ENCODE results near the gene TUBGCP2.
A peak's percentile ranks its signal among the peaks of the same experiment; 100 is the strongest.
"Not testable (repeated sequence)": the region's sequence is repeated elsewhere in the genome, so short reads cannot be mapped to it uniquely, and the experiment has no call there.

TUBGCP2 gene

GRCh38 chr10:133325440-133326222 lies 17.0 kb upstream of the TUBGCP2 start:
- Histone ChIP-seq H3K4me3 (ENCODE audit: low read length) (peak overlapping the region; percentile 50), H2AFZ (ENCODE audit: low read depth, low read length) (peak overlapping the region; percentile 76), H3K27me3 (ENCODE audit: insufficient read depth, low read length) (peaks cover 36% of the 10 kb centered on the region), H3K36me3 (ENCODE audit: insufficient read depth, low read length) (no peaks in the 10 kb centered on the region), H3K4me1 (ENCODE audit: insufficient read depth, low read length) (peaks cover 19% of the 10 kb centered on the region), H3K9me3 (ENCODE audit: low read length) (no peaks in the 10 kb centered on the region)

GRCh38 chr10:133324857-133325260 lies 16.2 kb upstream of the TUBGCP2 start:
- Histone ChIP-seq H3K27me3 (ENCODE audit: insufficient read depth, low read length) (peaks cover 36% of the 10 kb centered on the region), H3K9me3 (ENCODE audit: low read length) (no peaks in the 10 kb centered on the region), H3K4me1 (ENCODE audit: insufficient read depth, low read length) (peaks cover 19% of the 10 kb centered on the region), H2AFZ (ENCODE audit: low read depth, low read length) (peak overlapping the region; percentile 76), H3K36me3 (ENCODE audit: insufficient read depth, low read length) (no peaks in the 10 kb centered on the region), H3K4me3 (ENCODE audit: low read length) (peak overlapping the region; percentile 50)

GRCh38 chr10:133324198-133324792 lies 15.6 kb upstream of the TUBGCP2 start:
- Histone ChIP-seq H3K36me3 (ENCODE audit: insufficient read depth, low read length) (no peaks in the 10 kb centered on the region), H3K27me3 (ENCODE audit: insufficient read depth, low read length) (peaks cover 36% of the 10 kb centered on the region), H3K4me1 (ENCODE audit: insufficient read depth, low read length) (peaks cover 15% of the 10 kb centered on the region), H2AFZ (ENCODE audit: low read depth, low read length) (no peak overlapping the region), H3K4me3 (ENCODE audit: low read length) (peak overlapping the region; percentile 2), H3K9me3 (ENCODE audit: low read length) (no peaks in the 10 kb centered on the region)

GRCh38 chr10:133322064-133322709 lies 13.5 kb upstream of the TUBGCP2 start:
- Histone ChIP-seq H3K27me3 (ENCODE audit: insufficient read depth, low read length) (peaks cover 16% of the 10 kb centered on the region), H3K4me1 (ENCODE audit: insufficient read depth, low read length) (peaks cover 15% of the 10 kb centered on the region)
- H3K4me3 ChIP-seq (ENCODE audit: low read length); H2AFZ ChIP-seq (ENCODE audit: low read depth, low read length); H3K36me3 ChIP-seq (ENCODE audit: insufficient read depth, low read length); H3K9me3 ChIP-seq (ENCODE audit: low read length): not testable (repeated sequence)

- H3K36me3 ChIP-seq (ENCODE audit: insufficient read depth, low read length); H3K4me1 ChIP-seq (ENCODE audit: insufficient read depth, low read length); H2AFZ ChIP-seq (ENCODE audit: low read depth, low read length); H3K9me3 ChIP-seq (ENCODE audit: low read length); H3K27me3 ChIP-seq (ENCODE audit: insufficient read depth, low read length); H3K4me3 ChIP-seq (ENCODE audit: low read length): not testable (repeated sequence)
Observed at GRCh38 chr10:133320852-133321422, 12.3 kb upstream of the TUBGCP2 start.

GRCh38 chr10:133318494-133319127 lies 9.9 kb upstream of the TUBGCP2 start:
- Histone ChIP-seq H3K4me1 (ENCODE audit: insufficient read depth, low read length) (no peaks in the 10 kb centered on the region), H3K36me3 (ENCODE audit: insufficient read depth, low read length) (no peaks in the 10 kb centered on the region), H2AFZ (ENCODE audit: low read depth, low read length) (no peak overlapping the region), H3K9me3 (ENCODE audit: low read length) (no peaks in the 10 kb centered on the region), H3K4me3 (ENCODE audit: low read length) (peak overlapping the region; percentile 52), H3K27me3 (ENCODE audit: insufficient read depth, low read length) (no peaks in the 10 kb centered on the region)

GRCh38 chr10:133316732-133317131 lies 8.1 kb upstream of the TUBGCP2 start:
- H3K27me3 ChIP-seq (ENCODE audit: insufficient read depth, low read length): no peaks in the 10 kb centered on the region
- no peaks in the 10 kb centered on the region for H3K4me1 ChIP-seq (ENCODE audit: insufficient read depth, low read length)
- no peak overlapping the region for H3K4me3 ChIP-seq (ENCODE audit: low read length)
- H2AFZ ChIP-seq (ENCODE audit: low read depth, low read length): no peak overlapping the region
- H3K36me3 ChIP-seq (ENCODE audit: insufficient read depth, low read length): peaks cover 5% of the 10 kb centered on the region
- H3K9me3 ChIP-seq (ENCODE audit: low read length): no peaks in the 10 kb centered on the region

- no peaks in the 10 kb centered on the region for H3K4me1 ChIP-seq (ENCODE audit: insufficient read depth, low read length)
- no peak overlapping the region for H2AFZ ChIP-seq (ENCODE audit: low read depth, low read length)
- H3K9me3 ChIP-seq (ENCODE audit: low read length): no peaks in the 10 kb centered on the region
- no peak overlapping the region for H3K4me3 ChIP-seq (ENCODE audit: low read length)
- no peaks in the 10 kb centered on the region for H3K27me3 ChIP-seq (ENCODE audit: insufficient read depth, low read length)
- peaks cover 10% of the 10 kb centered on the region for H3K36me3 ChIP-seq (ENCODE audit: insufficient read depth, low read length)
Observed at GRCh38 chr10:133316266-133316665, 7.6 kb upstream of the TUBGCP2 start.

- no peaks in the 10 kb centered on the region for H3K27me3 ChIP-seq (ENCODE audit: insufficient read depth, low read length)
- no peak overlapping the region for H2AFZ ChIP-seq (ENCODE audit: low read depth, low read length)
- H3K9me3 ChIP-seq (ENCODE audit: low read length): no peaks in the 10 kb centered on the region
- peaks cover 10% of the 10 kb centered on the region for H3K36me3 ChIP-seq (ENCODE audit: insufficient read depth, low read length)
- no peak overlapping the region for H3K4me3 ChIP-seq (ENCODE audit: low read length)
- H3K4me1 ChIP-seq (ENCODE audit: insufficient read depth, low read length): no peaks in the 10 kb centered on the region
Observed at GRCh38 chr10:133315847-133316246, 7.2 kb upstream of the TUBGCP2 start.

- H3K4me3 ChIP-seq (ENCODE audit: low read length): no peak overlapping the region
- H2AFZ ChIP-seq (ENCODE audit: low read depth, low read length): no peak overlapping the region
- no peaks in the 10 kb centered on the region for H3K4me1 ChIP-seq (ENCODE audit: insufficient read depth, low read length)
- H3K9me3 ChIP-seq (ENCODE audit: low read length): no peaks in the 10 kb centered on the region
- peaks cover 18% of the 10 kb centered on the region for H3K36me3 ChIP-seq (ENCODE audit: insufficient read depth, low read length)
- H3K27me3 ChIP-seq (ENCODE audit: insufficient read depth, low read length): no peaks in the 10 kb centered on the region
Observed at GRCh38 chr10:133314911-133315310, 6.2 kb upstream of the TUBGCP2 start.

- H2AFZ ChIP-seq (ENCODE audit: low read depth, low read length): no peak overlapping the region
- H3K4me1 ChIP-seq (ENCODE audit: insufficient read depth, low read length): peaks cover 6% of the 10 kb centered on the region
- H3K36me3 ChIP-seq (ENCODE audit: insufficient read depth, low read length): peaks cover 21% of the 10 kb centered on the region
- H3K4me3 ChIP-seq (ENCODE audit: low read length): no peak overlapping the region
- H3K9me3 ChIP-seq (ENCODE audit: low read length): no peaks in the 10 kb centered on the region
- H3K27me3 ChIP-seq (ENCODE audit: insufficient read depth, low read length): no peaks in the 10 kb centered on the region
Observed at GRCh38 chr10:133313192-133313591, 4.5 kb upstream of the TUBGCP2 start.

GRCh38 chr10:133312769-133313145 lies 4.1 kb upstream of the TUBGCP2 start:
- no peak overlapping the region for H3K4me3 ChIP-seq (ENCODE audit: low read length)
- H3K36me3 ChIP-seq (ENCODE audit: insufficient read depth, low read length): peaks cover 21% of the 10 kb centered on the region
- peaks cover 10% of the 10 kb centered on the region for H3K4me1 ChIP-seq (ENCODE audit: insufficient read depth, low read length)
- H2AFZ ChIP-seq (ENCODE audit: low read depth, low read length): no peak overlapping the region
- H3K9me3 ChIP-seq (ENCODE audit: low read length): no peaks in the 10 kb centered on the region
- H3K27me3 ChIP-seq (ENCODE audit: insufficient read depth, low read length): no peaks in the 10 kb centered on the region

All from neuron (in vitro differentiated cells).